T-helper 17 cell (primary cell): ENCODE data around the gene PLEKHG5. TPM values are rescaled to one million over a fixed set of nuclear protein-coding genes. Genes with fewer than 3 reads are reported as not detected.
"Not testable (repeated sequence)": the region's sequence is repeated elsewhere in the genome, so short reads cannot be mapped to it uniquely, and the experiment has no call there.

Source experiments
- ATAC-seq: fragments of 150-1000 bp; cut with Tn5 transposase; 2 replicates; pipeline ENCODE4 v1.10.0; 2021; ENCODE audit warnings: mild to moderate bottlenecking, moderate library complexity
- DNase-seq, 3 donors: peaks; one replicate each; pipeline versions ENCODE4 v3.0.0 to v3.0.0-alpha.2; 2020 to 2021
- H3K9me3 ChIP-seq: one replicate; pipeline ENCODE4 v1.7.0; 2013; ENCODE audit warnings: low read length, mild to moderate bottlenecking; ENCODE audit not compliant: control insufficient read depth, poor library complexity, severe bottlenecking
- H3K27ac Mint-ChIP-seq: one replicate; pipeline ENCODE4 v1.8.0; 2022; ENCODE audit warnings: mild to moderate bottlenecking, moderate library complexity, mixed read lengths
- H3K27me3 Mint-ChIP-seq: one replicate; pipeline ENCODE4 v1.8.0; 2022; ENCODE audit warnings: mixed read lengths
- H3K36me3 Mint-ChIP-seq: one replicate; pipeline ENCODE4 v1.8.0; 2022; ENCODE audit warnings: low read depth, mixed read lengths
- H3K4me1 Mint-ChIP-seq: one replicate; pipeline ENCODE4 v1.8.0; 2022; ENCODE audit warnings: mild to moderate bottlenecking, mixed read lengths
- H3K4me3 Mint-ChIP-seq: one replicate; pipeline ENCODE4 v1.8.0; 2022; ENCODE audit warnings: mild to moderate bottlenecking, moderate library complexity, mixed read lengths
- total RNA-seq, 4 donors: library from RNA in 2 of 4; stranded (reverse) in 2 of 4; gene quantifications; one replicate each; pipeline ENCODE4 v1.2.3 and lab custom pipeline; 2022 to 2026

Gene PLEKHG5
- total RNA-seq, 2 donors from 2014 or later = 10.8 to 12.8 TPM

DNA sequence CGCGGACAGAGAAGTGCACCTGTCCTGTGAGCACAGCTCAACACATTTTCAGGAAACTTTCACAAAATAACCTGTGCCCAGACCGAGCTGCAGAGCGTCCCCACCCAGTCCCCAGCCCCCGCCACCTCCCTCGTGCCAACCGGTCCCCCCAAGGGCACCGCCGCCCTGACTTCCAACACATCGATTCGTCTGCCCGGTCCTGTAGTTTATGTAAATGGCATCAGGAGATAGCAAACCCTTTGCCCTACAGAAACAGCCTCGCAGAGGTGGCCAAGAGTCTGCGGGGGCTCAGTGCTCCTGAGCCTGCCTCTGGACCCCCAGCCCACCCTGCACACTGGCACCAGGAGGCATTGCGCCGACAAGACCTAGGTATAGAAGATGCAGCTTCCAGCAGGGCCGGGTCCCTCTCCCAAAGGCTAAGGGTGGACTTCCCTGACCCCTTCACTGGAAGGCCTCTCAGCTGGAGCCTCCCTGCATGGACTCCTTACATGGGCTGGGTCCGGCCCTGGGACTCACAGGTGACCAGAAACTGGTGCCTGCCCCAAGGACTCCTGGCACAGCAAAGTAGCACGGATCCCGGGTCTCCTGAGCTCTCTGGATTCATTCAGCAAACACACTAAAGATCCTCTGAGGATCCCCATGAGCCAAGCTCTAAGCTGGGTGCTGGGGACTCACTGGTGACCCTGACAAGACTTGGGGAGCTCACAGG lies 6.6 kb upstream of the PLEKHG5 start:
- no peak for ATAC-seq
- Mint-ChIP-seq H3K4me1 (peaks cover 16% of the 10 kb centered on the region), H3K27me3 (peaks cover 4% of the 10 kb centered on the region), H3K27ac (peak overlapping the region; percentile 47), H3K4me3 (peak overlapping the region; percentile 82), H3K36me3 (no peaks in the 10 kb centered on the region)
- H3K9me3 ChIP-seq = no peaks in the 10 kb centered on the region
- DNase-seq = no peak

DNA sequence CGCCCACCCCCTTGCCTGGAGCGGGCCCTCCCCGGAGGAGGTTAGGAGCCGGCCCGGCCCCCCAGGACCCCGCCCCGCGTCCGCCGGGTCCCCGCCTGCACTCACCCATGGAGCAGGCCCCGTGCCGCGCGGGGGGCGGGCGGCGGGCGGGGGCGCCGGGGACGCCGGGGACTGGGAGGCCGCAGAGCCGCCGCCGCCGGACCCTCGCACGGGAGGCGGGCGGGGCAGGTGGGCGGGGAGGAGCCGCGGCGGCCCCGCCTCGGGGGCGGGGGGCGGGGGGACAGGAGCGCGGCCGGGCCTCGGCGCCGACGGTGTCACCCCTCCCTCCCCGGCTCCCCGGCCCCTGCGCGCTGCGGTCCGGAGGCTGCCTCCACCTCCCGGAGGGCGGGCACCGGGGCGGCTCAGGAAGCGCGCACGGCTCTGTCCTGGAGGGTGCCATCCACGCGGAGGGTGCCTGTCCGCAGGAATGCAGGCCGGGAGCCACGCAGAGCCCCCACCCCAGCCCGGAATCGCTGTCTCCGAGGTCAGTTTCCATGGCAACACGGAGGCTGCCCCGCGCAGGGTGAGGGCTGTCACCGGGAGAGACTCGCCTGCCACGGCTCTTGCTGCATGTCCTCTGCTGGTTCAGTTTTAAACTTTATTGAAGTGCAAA lies 5.9 kb upstream of the PLEKHG5 start:
- Mint-ChIP-seq H3K4me1 (peaks cover 16% of the 10 kb centered on the region), H3K27ac (peak overlapping the region; percentile 47)
- ATAC-seq = peak; percentile 75

DNA sequence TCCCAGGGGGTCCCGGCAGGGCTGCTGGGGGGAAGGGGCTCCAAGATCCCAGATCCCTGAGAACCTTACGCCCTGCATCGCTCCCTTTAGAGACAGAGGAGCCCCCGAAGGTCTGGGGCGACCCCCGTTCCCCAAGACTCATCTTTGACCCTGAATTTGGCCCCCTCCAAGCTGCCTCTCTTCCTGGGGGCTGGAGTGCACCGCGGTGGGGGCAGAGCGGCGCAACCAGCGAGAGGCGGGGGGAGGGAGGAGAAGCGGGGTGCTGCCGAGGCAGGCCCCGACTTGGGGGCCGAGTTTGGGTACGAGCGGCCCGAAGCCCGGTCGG lies 5.4 kb upstream of the PLEKHG5 start:
- Mint-ChIP-seq H3K36me3 (no peaks in the 10 kb centered on the region), H3K4me3 (peak overlapping the region; percentile 72), H3K27me3 (peaks cover 4% of the 10 kb centered on the region), H3K27ac (no peak overlapping the region), H3K4me1 (peaks cover 17% of the 10 kb centered on the region)
- H3K9me3 ChIP-seq = no peaks in the 10 kb centered on the region
- no peak for DNase-seq
- ATAC-seq = no peak

More for the DNA sequence above, 5.9 kb upstream of the PLEKHG5 start:
- H3K36me3 Mint-ChIP-seq = no peaks in the 10 kb centered on the region
- H3K4me3 Mint-ChIP-seq = peak overlapping the region; percentile 82
- H3K27me3 Mint-ChIP-seq = peaks cover 4% of the 10 kb centered on the region
- DNase-seq = peak; percentile 34 to 60 (median 55)
- no peaks in the 10 kb centered on the region for H3K9me3 ChIP-seq

DNA sequence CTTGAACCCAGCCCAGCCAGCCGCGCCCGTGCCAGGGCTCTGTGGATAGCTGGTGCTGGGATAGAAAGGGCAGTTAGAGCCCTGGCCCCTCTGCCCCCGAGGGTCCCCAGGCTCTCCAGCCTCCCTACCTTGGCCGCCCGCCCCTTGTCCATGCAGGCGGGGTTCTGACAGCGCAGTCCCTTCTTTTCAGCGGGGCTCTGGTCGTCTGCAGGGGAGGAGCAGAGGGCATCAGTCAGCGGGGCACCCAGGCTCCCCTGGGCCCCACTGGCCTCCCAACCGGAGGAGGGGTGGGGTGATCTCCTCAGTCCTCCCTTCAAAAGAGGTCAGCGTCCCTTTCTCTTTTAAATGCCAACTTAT lies 4.9 kb upstream of the PLEKHG5 start:
- no peak for ATAC-seq
- Mint-ChIP-seq H3K36me3 (no peaks in the 10 kb centered on the region), H3K4me1 (peaks cover 22% of the 10 kb centered on the region), H3K27me3 (peaks cover 2% of the 10 kb centered on the region), H3K27ac (no peak overlapping the region), H3K4me3 (peak overlapping the region; percentile 72)
- H3K9me3 ChIP-seq = no peaks in the 10 kb centered on the region
- no peak for DNase-seq

DNA sequence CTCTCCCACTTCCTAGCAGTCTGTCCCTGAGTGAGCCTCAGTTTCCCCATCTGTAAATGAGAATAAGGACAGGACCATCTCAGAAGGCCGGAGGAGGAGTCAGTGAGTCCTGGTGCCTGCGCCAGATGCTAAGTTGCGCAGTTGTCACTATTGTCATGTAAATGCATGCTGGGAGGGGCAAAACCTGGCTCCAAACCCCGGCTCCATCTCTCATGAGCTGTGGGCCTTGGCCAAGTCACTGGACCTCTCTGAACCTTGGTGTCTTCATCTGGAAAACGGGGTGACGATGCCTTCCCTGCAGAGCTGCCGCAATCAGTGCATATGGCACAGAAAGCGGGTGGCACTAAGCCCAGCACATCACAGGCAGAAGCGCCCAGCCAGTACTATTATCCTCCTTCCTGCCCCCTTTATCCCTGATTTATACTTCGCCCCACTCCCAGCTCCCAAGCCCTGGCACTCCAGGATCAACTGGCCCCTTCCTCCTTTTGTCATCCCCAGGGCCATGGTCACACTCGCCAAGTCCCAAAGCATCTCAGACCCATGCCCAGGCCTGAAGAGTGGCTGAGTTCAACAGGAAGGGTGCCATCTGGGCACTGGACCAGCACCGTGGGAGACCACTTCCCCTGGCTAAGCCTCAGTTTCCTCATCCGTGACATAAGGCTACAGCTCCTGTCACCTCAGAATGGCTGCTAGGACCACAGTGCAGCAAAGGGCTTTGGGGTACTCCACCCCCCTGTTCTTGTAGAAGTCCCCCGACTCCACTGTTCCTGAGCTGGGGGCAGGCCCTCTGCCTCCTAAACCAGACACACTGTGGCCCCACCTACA lies 4.3 kb upstream of the PLEKHG5 start:
- Mint-ChIP-seq H3K4me1 (peaks cover 20% of the 10 kb centered on the region), H3K27me3 (no peaks in the 10 kb centered on the region), H3K27ac (no peak overlapping the region), H3K36me3 (no peaks in the 10 kb centered on the region), H3K4me3 (peak overlapping the region; percentile 72)
- DNase-seq (no peak), ATAC-seq (no peak)
- no peaks in the 10 kb centered on the region for H3K9me3 ChIP-seq

DNA sequence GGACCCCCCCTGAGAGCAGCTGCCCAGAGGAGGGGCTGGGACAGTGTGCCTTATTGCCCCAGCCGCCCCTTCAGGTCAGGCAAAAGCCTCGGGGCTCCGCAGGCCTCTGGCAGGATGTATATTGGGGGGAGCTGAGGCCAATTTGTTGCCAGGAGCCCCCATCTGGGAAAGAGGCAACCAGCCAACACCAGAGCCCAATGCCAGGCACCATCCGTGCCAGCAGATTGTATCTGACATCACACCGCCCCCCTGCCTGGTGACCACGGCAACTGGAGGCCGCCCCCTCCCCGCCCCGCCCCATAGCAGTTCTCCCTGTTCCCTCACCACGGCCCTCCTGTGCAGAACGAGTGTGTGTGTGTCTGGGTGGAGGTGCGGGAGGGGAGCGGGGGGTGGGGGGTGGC lies 3.6 kb upstream of the PLEKHG5 start:
- no peaks in the 10 kb centered on the region for H3K9me3 ChIP-seq
- H3K4me1 Mint-ChIP-seq = peaks cover 23% of the 10 kb centered on the region
- no peaks in the 10 kb centered on the region for H3K36me3 Mint-ChIP-seq
- no peak for DNase-seq
- H3K27me3 Mint-ChIP-seq = no peaks in the 10 kb centered on the region
- H3K4me3 Mint-ChIP-seq = no peak overlapping the region
- peak overlapping the region; percentile 24 for H3K27ac Mint-ChIP-seq
- ATAC-seq = no peak

DNA sequence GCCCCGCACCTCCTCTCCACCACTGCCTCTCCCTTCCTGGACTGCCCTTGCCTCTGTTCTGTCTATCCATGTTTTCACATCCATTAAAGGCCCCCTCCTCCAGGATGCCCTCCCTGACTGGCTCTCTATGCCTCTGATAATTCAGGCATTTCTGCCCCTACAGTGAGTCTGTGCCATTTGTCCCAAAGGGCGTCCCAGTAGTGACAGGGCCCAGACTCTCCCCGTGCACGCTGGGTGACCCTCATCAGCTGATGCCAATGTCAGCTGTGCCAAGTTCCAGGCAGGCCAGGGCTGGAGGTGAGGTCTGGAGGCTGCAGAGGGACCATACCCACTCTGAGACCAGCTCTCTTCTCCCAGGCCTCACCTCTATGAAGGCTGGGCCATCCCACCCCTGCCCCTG lies 3.2 kb upstream of the PLEKHG5 start:
- H3K9me3 ChIP-seq = no peaks in the 10 kb centered on the region
- H3K4me3 Mint-ChIP-seq = no peak overlapping the region
- H3K36me3 Mint-ChIP-seq = no peaks in the 10 kb centered on the region
- H3K27me3 Mint-ChIP-seq = no peaks in the 10 kb centered on the region
- DNase-seq (no peak), ATAC-seq (no peak)
- H3K4me1 Mint-ChIP-seq = peaks cover 24% of the 10 kb centered on the region
- peak overlapping the region; percentile 24 for H3K27ac Mint-ChIP-seq

DNA sequence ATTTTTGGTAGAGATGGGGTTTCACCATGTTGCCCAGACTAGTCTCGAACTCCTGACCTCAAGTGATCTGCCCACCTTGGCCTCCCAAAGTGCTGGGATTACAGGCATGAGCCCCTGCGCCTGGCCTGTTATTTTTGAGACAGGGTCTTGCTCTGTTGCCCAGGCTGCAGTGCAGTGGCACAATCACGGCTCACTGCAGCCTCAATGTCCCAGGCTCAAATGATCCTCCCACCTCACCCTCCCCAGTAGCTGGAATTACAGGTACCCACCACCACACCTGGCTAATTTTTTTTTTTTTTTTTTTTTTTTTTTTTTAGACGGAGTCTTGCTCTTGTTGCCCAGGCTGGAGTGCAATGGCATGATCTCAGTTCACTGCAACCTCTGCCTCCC lies 2.4 kb upstream of the PLEKHG5 start:
- not testable (repeated sequence) for ATAC-seq, DNase-seq, H3K36me3 Mint-ChIP-seq, H3K4me3 Mint-ChIP-seq, H3K9me3 ChIP-seq, H3K27me3 Mint-ChIP-seq
- peak overlapping the region; percentile 92 for H3K27ac Mint-ChIP-seq
- peaks cover 24% of the 10 kb centered on the region for H3K4me1 Mint-ChIP-seq

DNA sequence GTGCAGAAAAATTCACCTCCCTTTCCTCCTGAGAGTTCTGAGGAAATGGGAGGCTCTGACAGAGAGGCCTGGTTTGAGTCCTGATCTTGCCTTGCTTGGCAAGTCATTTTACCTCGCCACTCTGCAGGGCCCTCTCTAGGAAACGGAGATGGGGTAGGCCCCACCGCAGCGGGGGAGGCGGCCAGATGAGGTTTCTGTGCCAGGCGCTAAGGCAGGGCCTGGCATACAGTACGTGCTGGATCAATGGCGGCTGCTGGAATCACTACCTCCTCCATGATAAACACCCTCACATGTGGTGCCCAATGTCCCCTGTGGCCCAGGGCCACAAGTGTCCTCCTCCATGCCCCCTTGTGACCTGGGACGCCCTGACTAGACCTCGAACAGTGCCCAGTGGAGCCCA lies 499 bp upstream of the PLEKHG5 start:
- Mint-ChIP-seq H3K27ac (peak overlapping the region; percentile 92), H3K27me3 (peaks cover 9% of the 10 kb centered on the region), H3K4me1 (peaks cover 23% of the 10 kb centered on the region), H3K4me3 (peak overlapping the region; percentile 89), H3K36me3 (peaks cover 2% of the 10 kb centered on the region)
- no peak for ATAC-seq
- DNase-seq = no peak
- no peaks in the 10 kb centered on the region for H3K9me3 ChIP-seq

DNA sequence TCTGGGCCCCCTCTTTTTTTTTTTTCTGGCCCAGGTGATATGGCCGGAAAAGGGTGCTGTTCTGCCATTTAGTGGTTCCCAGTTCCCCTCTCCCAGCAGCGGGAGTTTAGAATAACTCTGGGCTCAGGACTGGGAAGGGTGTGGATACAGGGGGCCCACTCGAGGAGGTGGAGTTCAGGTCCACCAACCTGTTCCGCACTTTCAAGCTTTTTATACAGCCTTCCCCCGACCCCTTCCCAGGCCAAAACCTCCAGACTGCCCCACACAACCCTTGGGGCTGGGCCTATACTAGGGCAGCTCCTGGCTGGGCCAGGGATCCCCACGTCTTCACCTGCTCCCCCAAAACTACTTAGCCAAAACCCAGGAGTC lies 402 bp downstream of the PLEKHG5 start:
- Mint-ChIP-seq H3K36me3 (peaks cover 2% of the 10 kb centered on the region), H3K4me1 (peaks cover 29% of the 10 kb centered on the region), H3K27ac (peak overlapping the region; percentile 92), H3K27me3 (peaks cover 14% of the 10 kb centered on the region), H3K4me3 (peak overlapping the region; percentile 89)
- DNase-seq (no peak), ATAC-seq (no peak)
- no peaks in the 10 kb centered on the region for H3K9me3 ChIP-seq

DNA sequence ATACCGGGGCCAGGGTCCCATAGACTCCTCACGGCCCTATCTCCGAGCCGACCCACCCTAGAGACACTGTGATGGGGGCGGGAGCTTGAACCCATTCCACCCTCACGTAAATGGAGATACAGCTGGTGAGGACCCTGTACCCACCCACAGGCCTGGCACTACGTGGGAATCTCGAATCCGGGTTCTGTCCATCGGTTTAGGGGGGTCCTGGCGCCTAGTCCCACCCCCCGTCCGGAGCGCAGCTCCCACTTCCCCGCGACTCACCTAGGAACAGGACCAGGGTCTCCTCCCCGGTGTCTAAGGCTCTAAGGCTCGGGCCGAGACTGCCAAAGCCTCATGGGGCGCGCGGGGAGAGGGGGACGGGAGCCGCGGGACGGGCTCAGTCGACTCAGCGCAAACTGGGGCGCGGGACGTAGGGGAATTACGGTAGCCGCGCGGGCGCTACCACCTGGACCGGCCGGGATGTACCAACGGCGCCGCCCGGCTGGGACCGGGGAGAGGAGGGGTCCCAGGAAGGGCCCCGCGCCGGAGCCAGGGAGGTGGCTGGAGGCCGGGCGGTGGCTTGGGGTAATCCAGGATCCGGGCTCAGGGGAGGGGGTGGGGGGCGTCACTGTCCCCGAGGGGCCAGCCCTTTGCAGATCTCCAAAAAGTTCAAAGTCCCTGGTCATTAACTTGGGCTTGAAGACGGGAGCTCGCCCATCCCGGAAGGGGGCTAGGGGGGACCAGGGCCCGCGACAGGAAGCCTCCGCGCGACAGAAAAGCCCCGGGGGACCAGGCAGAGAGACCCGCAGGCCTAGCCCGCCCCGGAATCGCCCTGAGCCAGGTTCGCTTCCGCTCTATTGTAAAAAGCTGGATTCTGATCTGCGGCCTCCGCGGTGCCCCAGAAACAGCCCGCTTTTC lies 1.0 kb downstream of the PLEKHG5 start:
- ATAC-seq (peak; percentile 57), DNase-seq (peak; percentile 27 to 45 (median 31))
- H3K36me3 Mint-ChIP-seq = peaks cover 2% of the 10 kb centered on the region
- no peaks in the 10 kb centered on the region for H3K9me3 ChIP-seq
- H3K27me3 Mint-ChIP-seq = peaks cover 15% of the 10 kb centered on the region
- H3K4me1 Mint-ChIP-seq = peaks cover 28% of the 10 kb centered on the region
- peak overlapping the region; percentile 92 for H3K27ac Mint-ChIP-seq
- peak overlapping the region; percentile 89 for H3K4me3 Mint-ChIP-seq

DNA sequence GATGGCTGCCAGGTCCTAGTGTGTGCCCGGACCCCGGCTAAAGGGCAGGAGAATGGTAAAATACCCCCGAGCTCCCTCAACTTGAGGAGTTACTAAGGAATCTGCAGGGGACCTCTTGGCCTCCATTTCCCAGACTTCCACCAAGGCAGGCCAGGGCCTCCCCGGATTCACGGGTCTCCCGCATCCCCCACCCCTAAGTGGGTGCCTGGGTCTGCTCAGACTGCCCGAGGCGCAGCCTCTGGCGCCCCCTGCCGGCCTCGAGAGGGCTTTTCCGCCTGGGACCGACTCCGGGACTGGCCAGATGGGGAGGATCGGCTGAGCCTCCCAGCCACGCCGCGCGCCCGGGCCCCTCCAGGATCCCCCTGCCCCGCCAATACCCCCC lies 1.7 kb downstream of the PLEKHG5 start:
- no peaks in the 10 kb centered on the region for H3K9me3 ChIP-seq
- peaks cover 15% of the 10 kb centered on the region for H3K27me3 Mint-ChIP-seq
- peak overlapping the region; percentile 89 for H3K4me3 Mint-ChIP-seq
- DNase-seq (peak; percentile 69 to 80 (median 72)), ATAC-seq (peak; percentile 73)
- H3K27ac Mint-ChIP-seq = no peak overlapping the region
- peaks cover 29% of the 10 kb centered on the region for H3K4me1 Mint-ChIP-seq
- peaks cover 2% of the 10 kb centered on the region for H3K36me3 Mint-ChIP-seq

DNA sequence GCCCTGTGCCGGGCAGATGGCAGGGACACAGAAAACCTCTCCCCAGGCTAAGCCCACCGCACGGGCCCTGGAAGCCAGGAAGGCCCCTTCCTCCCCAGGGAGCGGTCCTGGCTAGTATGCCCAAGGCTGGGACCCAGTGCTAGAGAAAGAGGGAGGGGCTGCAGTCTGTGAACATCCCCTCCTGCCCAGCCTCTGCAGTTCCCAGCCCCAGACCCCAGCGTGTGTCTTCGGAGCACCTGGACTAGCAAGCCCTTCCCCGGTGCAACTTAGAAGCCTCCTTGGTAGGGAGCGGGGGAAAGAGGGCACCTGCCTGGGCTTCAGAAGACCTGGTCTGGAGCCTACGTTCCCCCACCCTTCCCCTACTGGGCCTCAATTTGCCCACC lies 2.1 kb downstream of the PLEKHG5 start:
- Mint-ChIP-seq H3K36me3 (peaks cover 2% of the 10 kb centered on the region), H3K27ac (no peak overlapping the region), H3K27me3 (peaks cover 15% of the 10 kb centered on the region), H3K4me1 (peaks cover 29% of the 10 kb centered on the region), H3K4me3 (peak overlapping the region; percentile 28)
- no peaks in the 10 kb centered on the region for H3K9me3 ChIP-seq
- ATAC-seq (no peak), DNase-seq (no peak)
